Stomach (tissue), 9 donors: ENCODE results near the gene TET3. TPM values are rescaled to one million over a fixed set of nuclear protein-coding genes. Genes with fewer than 3 reads are reported as not detected.

Source experiments
- DNase-seq, 2 donors: peaks; one replicate each; pipeline versions ENCODE4 v3.0.0 to v3.0.0-alpha.2; 2013 to 2019
- H3K27ac ChIP-seq, 5 donors: fragments of 200-600 bp in 4 of 5; sonication (generic) in 4 of 5; one replicate each; pipeline ENCODE4 v1.5.1; 2013 to 2019; ENCODE audit warnings: mild to moderate bottlenecking in 1 of 5, moderate library complexity in 1 of 5
- H3K27me3 ChIP-seq, 3 donors: fragments of 200-600 bp; sonication (generic); one replicate each; pipeline ENCODE4 v1.5.1; 2017 to 2019; ENCODE audit warnings: mixed run types in 1 of 3
- H3K36me3 ChIP-seq, 4 donors: fragments of 200-600 bp; sonication (generic); 1 replicate in 3 of 4; 2 replicates in 1 of 4; pipeline ENCODE4 v1.5.1; 2016 to 2019
- H3K4me1 ChIP-seq, 4 donors: fragments of 200-600 bp; sonication (generic); one replicate each; pipeline ENCODE4 v1.5.1; 2016 to 2019
- H3K4me3 ChIP-seq, 4 donors: fragments of 200-600 bp; sonication (generic) in 3 of 4; one replicate each; pipeline ENCODE4 v1.5.1; 2016 to 2019; ENCODE audit warnings: mild to moderate bottlenecking in 1 of 4
- H3K9me3 ChIP-seq, 4 donors: fragments of 200-600 bp; sonication (generic); one replicate each; pipeline ENCODE4 v1.5.1; 2016 to 2019
- CTCF ChIP-seq, 7 experiments: fragments of 450-650 bp in 4 of 7; fragments of 200-600 bp in 3 of 7; sonication (generic) in 3 of 7; IDR thresholded peaks; one replicate each; pipeline ENCODE4 v1.5.1; 2016 to 2019; ENCODE audit warnings: antibody characterized with exemption in 7 of 7, control low read depth in 2 of 7, mild to moderate bottlenecking in 1 of 7
- EP300 ChIP-seq: sonication (generic); formaldehyde crosslinking; IDR thresholded peaks from one replicate; pipeline ENCODE4 v1.6.1; 2017; ENCODE audit warnings: antibody characterized with exemption
- POLR2A ChIP-seq, 4 donors: fragments of 450-650 bp; IDR thresholded peaks; one replicate each; pipeline ENCODE4 v1.6.1; 2016; ENCODE audit warnings: antibody characterized with exemption in 4 of 4, control low read depth in 2 of 4, mild to moderate bottlenecking in 1 of 4, moderate library complexity in 1 of 4
- POLR2AphosphoS5 ChIP-seq, 3 donors: sonication (generic); formaldehyde crosslinking; IDR thresholded peaks; one replicate each; pipeline ENCODE4 v1.6.1; 2016; ENCODE audit warnings: antibody characterized with exemption in 3 of 3
- WGBS, 5 donors: extraction: QIAGEN DNeasy Blood & Tissue Kit in 3 of 5; methylation state at CpG; one replicate each; pipeline versions ENCODE4 v1.1.5 to v1.1.7; 2013 to 2018; 5-methylcytosine and 5-hydroxymethylcytosine counted together
- intact Hi-C: fragments of 100-400 bp; cut with DNase I; formaldehyde crosslinking; loops from one replicate; pipeline ENCODE4 v1.15.1; 2023; ENCODE audit warnings: low total_unique reads
- polyA plus RNA-seq, 3 donors: library from polyadenylated mRNA; stranded (reverse); fragments of 200-250 nt; gene quantifications; one replicate each; pipeline ENCODE4 v1.2.3, GENCODE V29; 2013
- total RNA-seq, 5 donors: library from RNA; depleted of rRNA; stranded (reverse); fragments of >200 nt; gene quantifications; one replicate each; pipeline versions ENCODE4 v1.1.0 to v1.2.3, GENCODE V29; 2014 to 2016
- donor health status: healthy with polysubstance abuse.
- donor health status: Bipolar disorder and iron deficiency.
- donor health status: healthy.

TET3 gene
- total and polyA plus RNA-seq, 8 donors: 1.7 to 31.5 (median 15.6) TPM

GRCh38 chr2:74027496-74027895 is 42.8 kb downstream of the TET3 start:
- DNase-seq: no peak
- H3K27ac ChIP-seq: no peak overlapping the region
- 85 to 96% (median 91%) methylated on average over 1 of the region's 1 CpG for WGBS, 5 donors
- intact Hi-C loops: no loop called here
- H3K4me1 ChIP-seq: peaks cover 8 to 52% (median 32%) of the 10 kb centered on the region in 4 donors
- H3K4me3 ChIP-seq: no peak overlapping the region
- no peaks in the 10 kb centered on the region for H3K27me3 ChIP-seq
- H3K9me3 ChIP-seq: no peaks in the 10 kb centered on the region
- TF ChIP-seq CTCF (IDR thresholded peaks at IDR 0.05) (no peak), POLR2AphosphoS5 (IDR thresholded peaks at IDR 0.05) (no peak), POLR2A (IDR thresholded peaks at IDR 0.05) (no peak), EP300 (no peak)
- H3K36me3 ChIP-seq: no peaks in the 10 kb centered on the region

- Histone ChIP-seq H3K27ac (no peak overlapping the region), H3K9me3 (no peaks in the 10 kb centered on the region), H3K4me1 (peaks cover 11 to 60% (median 40%) of the 10 kb centered on the region in 4 donors), H3K27me3 (no peaks in the 10 kb centered on the region), H3K4me3 (no peak overlapping the region), H3K36me3 (no peaks in the 10 kb centered on the region)
- intact Hi-C loops: no loop called here
- TF ChIP-seq POLR2AphosphoS5 (IDR thresholded peaks at IDR 0.05): no peak
- TF ChIP-seq POLR2A (IDR thresholded peaks at IDR 0.05): no peak
- TF ChIP-seq EP300: no peak
- TF ChIP-seq CTCF (IDR thresholded peaks at IDR 0.05): no peak
- no peak for DNase-seq
These were observed 43.6 kb downstream of the TET3 start for GRCh38 chr2:74028290-74028689.

GRCh38 chr2:74028741-74029140 is 44.0 kb downstream of the TET3 start:
- Histone ChIP-seq H3K27me3 (no peaks in the 10 kb centered on the region), H3K27ac (no peak overlapping the region), H3K9me3 (no peaks in the 10 kb centered on the region), H3K36me3 (no peaks in the 10 kb centered on the region), H3K4me1 (peaks cover 11 to 64% (median 43%) of the 10 kb centered on the region in 4 donors), H3K4me3 (no peak overlapping the region)
- TF ChIP-seq POLR2A (IDR thresholded peaks at IDR 0.05) (no peak), EP300 (no peak), POLR2AphosphoS5 (IDR thresholded peaks at IDR 0.05) (no peak), CTCF (IDR thresholded peaks at IDR 0.05) (no peak)
- DNase-seq: no peak
- intact Hi-C loops: no loop called here

GRCh38 chr2:74029714-74030397 is 45.1 kb downstream of the TET3 start:
- H3K9me3 ChIP-seq: no peaks in the 10 kb centered on the region
- no peaks in the 10 kb centered on the region for H3K36me3 ChIP-seq
- intact Hi-C loops: no loop called here
- whole genome bisulfite sequencing, 5 donors: 42 to 58% (median 51%) methylated on average over 2 of the region's 2 CpGs
- no peak overlapping the region for H3K4me3 ChIP-seq
- H3K27me3 ChIP-seq: no peaks in the 10 kb centered on the region
- no peak overlapping the region for H3K27ac ChIP-seq
- DNase-seq: no peak
- H3K4me1 ChIP-seq: peaks cover 11 to 70% (median 44%) of the 10 kb centered on the region in 4 donors
- TF ChIP-seq POLR2AphosphoS5 (IDR thresholded peaks at IDR 0.05): no peak
- no peak for TF ChIP-seq EP300
- no peak for TF ChIP-seq CTCF (IDR thresholded peaks at IDR 0.05)
- TF ChIP-seq POLR2A (IDR thresholded peaks at IDR 0.05): no peak
